HCT116 (cell line): ENCODE results near the gene IGFN1. TPM values are rescaled to one million over a fixed set of nuclear protein-coding genes. Genes with fewer than 3 reads are reported as not detected.

Experiments used
- ATAC-seq: fragments of 200-7000 bp; cut with Tn5 transposase; 2 replicates; pipeline ENCODE4 v1.9.1; 2020; ENCODE audit warnings: mild to moderate bottlenecking, moderate library complexity
- BruUV-seq: library from RNA; stranded (reverse); fragments of 400-500 nt; replicated peaks from 2 replicates; lab custom pipeline; 2021; lab: Mats Ljungman, UMichigan
- CTCF ChIA-PET: fragments of 300-600 bp; sonication (Branson Sonifier 250); formaldehyde crosslinking; loops from one replicate; lab custom pipeline; 2021; ENCODE audit warnings: antibody characterized with exemption; lab: Charles Lee
- POLR2A ChIA-PET: fragments of 300-600, 350-600 bp; sonication (Branson Sonifier 250); formaldehyde crosslinking; loops from one replicate; lab custom pipeline; 2021; ENCODE audit warnings: antibody characterized with exemption; lab: Charles Lee
- RAD21 ChIA-PET, 2 experiments: fragments of 300-600 bp; sonication (Branson Sonifier 250); formaldehyde crosslinking; loops; one replicate each; lab custom pipeline; 2023; ENCODE audit warnings: low total read pairs in 2 of 2; ENCODE audit not compliant: uncharacterized antibody in 2 of 2, unreplicated experiment in 2 of 2, low non-redundant PET in 1 of 2; lab: Charles Lee
- DNase-seq: peaks from one replicate; pipeline ENCODE4 v3.0.0-alpha.2; 2010; ENCODE audit warnings: low read depth, low spot score
- H2AFZ ChIP-seq: fragments of 200-600 bp; shearing (Covaris generic), sonication (generic); 2 replicates; pipeline ENCODE4 v1.6.1; 2017; ENCODE audit warnings: low read depth, mixed run types, mixed read lengths, antibody characterized with exemption, low read length; ENCODE audit not compliant: poor library complexity, severe bottlenecking
- H3K27ac ChIP-seq: 2 replicates; pipeline ENCODE4 v1.5.1; 2012; ENCODE audit warnings: low read depth, low read length
- H3K27me3 ChIP-seq: fragments of 200-600 bp; sonication (generic); 2 replicates; pipeline ENCODE4 v1.6.1; 2016; ENCODE audit warnings: mixed run types, low read length, mixed read lengths; ENCODE audit not compliant: insufficient read depth
- H3K36me3 ChIP-seq, 2 experiments: fragments of 200-500 bp in 1 of 2; fragments of 200-600 bp in 1 of 2; sonication (Bioruptor generic) in 1 of 2; sonication (generic) in 1 of 2; 2 replicates each; pipeline versions ENCODE4 v1.5.1 to v1.6.1; 2014 to 2016; ENCODE audit warnings: low read length in 2 of 2, inconsistent platforms in 1 of 2, mixed read lengths in 1 of 2, mixed run types in 1 of 2; ENCODE audit not compliant: insufficient read depth in 2 of 2, control insufficient read depth in 1 of 2
- H3K4me1 ChIP-seq, 2 experiments: fragments of 200-600 bp in 1 of 2; sonication (generic) in 1 of 2; 2 replicates each; pipeline versions ENCODE4 v1.5.1 to v1.6.1; 2012 to 2017; ENCODE audit warnings: low read length in 2 of 2, inconsistent platforms in 1 of 2, mild to moderate bottlenecking in 1 of 2, mixed read lengths in 1 of 2, mixed run types in 1 of 2, moderate library complexity in 1 of 2; ENCODE audit not compliant: insufficient read depth in 2 of 2, control insufficient read depth in 1 of 2
- H3K4me2 ChIP-seq: fragments of 200-600 bp; sonication (generic); 2 replicates; pipeline ENCODE4 v1.6.1; 2017; ENCODE audit warnings: mixed run types, low read length, mixed read lengths
- H3K4me3 ChIP-seq, 2 experiments: fragments of 200-600 bp in 1 of 2; sonication (generic) in 1 of 2; replicated peaks in 1 of 2; 2 replicates each; pipeline ENCODE4 v1.5.1; 2011 to 2016; ENCODE audit warnings: low read length in 2 of 2, control low read depth in 1 of 2, low read depth in 1 of 2, mild to moderate bottlenecking in 1 of 2, mixed read lengths in 1 of 2, mixed run types in 1 of 2
- H3K79me2 ChIP-seq: fragments of 200-600 bp; sonication (generic); 2 replicates; pipeline ENCODE4 v1.6.1; 2017; ENCODE audit warnings: mild to moderate bottlenecking, mixed run types, low read length, moderate library complexity, mixed read lengths; ENCODE audit not compliant: insufficient read depth
- H3K9ac ChIP-seq: fragments of 200-600 bp; sonication (generic); 2 replicates; pipeline ENCODE4 v1.6.1; 2016; ENCODE audit warnings: low read length, mixed read lengths
- H3K9me2 ChIP-seq: fragments of 200-600 bp; sonication (generic), shearing (Covaris generic); 2 replicates; pipeline ENCODE4 v1.6.1; 2017; ENCODE audit warnings: mixed run types, mild to moderate bottlenecking, moderate library complexity; ENCODE audit not compliant: insufficient read depth
- H3K9me3 ChIP-seq, 2 experiments: fragments of 200-500 bp in 1 of 2; fragments of 200-600 bp in 1 of 2; sonication (Bioruptor generic) in 1 of 2; sonication (generic) in 1 of 2; 2 replicates each; pipeline ENCODE4 v1.6.1; 2014 to 2017; ENCODE audit warnings: low read length in 2 of 2, mixed read lengths in 2 of 2, inconsistent platforms in 1 of 2, low read depth in 1 of 2, mild to moderate bottlenecking in 1 of 2, mixed run types in 1 of 2, moderate library complexity in 1 of 2; ENCODE audit not compliant: control insufficient read depth in 1 of 2, insufficient read depth in 1 of 2
- H4K20me1 ChIP-seq: fragments of 200-600 bp; sonication (generic), shearing (Covaris generic); 2 replicates; pipeline ENCODE4 v1.6.1; 2017; ENCODE audit warnings: mixed run types, mild to moderate bottlenecking, moderate library complexity; ENCODE audit not compliant: insufficient read depth
- CEBPB ChIP-seq: IDR thresholded peaks from 2 replicates; pipeline ENCODE4 v1.6.1; 2012; ENCODE audit warnings: low read depth
- EGR1 ChIP-seq: IDR thresholded peaks from 2 replicates; pipeline ENCODE4 v1.6.1; 2012; ENCODE audit warnings: low read depth
- ELF1 ChIP-seq: IDR thresholded peaks from 2 replicates; pipeline ENCODE4 v1.6.1; 2012; ENCODE audit warnings: low read depth, borderline replicate concordance
- JUND ChIP-seq: IDR thresholded peaks from 2 replicates; pipeline ENCODE4 v1.6.1; 2012
- POLR2A ChIP-seq: IDR thresholded peaks from 2 replicates; pipeline ENCODE4 v1.7.0; 2011; ENCODE audit warnings: borderline replicate concordance; ENCODE audit not compliant: insufficient read depth, insufficient read length; ENCODE audit errors: extremely low read depth
- POLR2AphosphoS5 ChIP-seq: IDR thresholded peaks from 2 replicates; pipeline ENCODE4 v1.6.1; 2011; ENCODE audit warnings: mild to moderate bottlenecking, low read depth, low read length, moderate library complexity
- SIN3A ChIP-seq: IDR thresholded peaks from 2 replicates; pipeline ENCODE4 v1.6.1; 2012; ENCODE audit warnings: low read depth
- SP1 ChIP-seq: IDR thresholded peaks from 2 replicates; pipeline ENCODE4 v1.6.1; 2012; ENCODE audit warnings: low read depth
- SRF ChIP-seq: IDR thresholded peaks from 2 replicates; pipeline ENCODE4 v1.6.1; 2012; ENCODE audit warnings: low read depth
- YY1 ChIP-seq: IDR thresholded peaks from 2 replicates; pipeline ENCODE4 v1.6.1; 2011; ENCODE audit warnings: low read length, low read depth, moderate library complexity, mild to moderate bottlenecking; ENCODE audit not compliant: insufficient replicate concordance; ENCODE audit errors: extremely low read depth
- ZNF274 ChIP-seq: fragments of 200-500 bp; sonication (Bioruptor generic); IDR thresholded peaks from 2 replicates; pipeline ENCODE4 v1.6.1; 2014; ENCODE audit warnings: mild to moderate bottlenecking, low read depth, low read length, inconsistent platforms
- intact Hi-C: fragments of 100-400 bp; cut with micrococcal nuclease; formaldehyde crosslinking; loops from 2 replicates; pipeline ENCODE4 v1.10.0; 2022
- total RNA-seq: library from RNA; stranded (reverse); gene quantifications from one replicate; pipeline ENCODE4 v1.2.1, GENCODE V29; 2021; ENCODE audit not compliant: unreplicated experiment
- TF ChIP-seq, protein P1 (sequence below), 3 experiments: fragments of 200-600 bp in 1 of 3; sonication (generic) in 1 of 3; IDR thresholded peaks in 2 of 3; conservative IDR thresholded peaks in 1 of 3; 2 replicates each; pipeline ENCODE4 v1.5.1; 2012 to 2017; ENCODE audit warnings: low read depth in 2 of 3, low read length in 2 of 3, antibody characterized with exemption in 1 of 3, borderline replicate concordance in 1 of 3, control low read depth in 1 of 3, mild to moderate bottlenecking in 1 of 3, mixed read lengths in 1 of 3, mixed run types in 1 of 3, moderate library complexity in 1 of 3; ENCODE audit not compliant: insufficient read depth in 1 of 3
- TF ChIP-seq, protein P2 (sequence below): IDR thresholded peaks from 2 replicates; pipeline ENCODE4 v1.6.1; 2011; ENCODE audit warnings: mild to moderate bottlenecking, low read length, moderate library complexity; ENCODE audit not compliant: insufficient replicate concordance; ENCODE audit errors: extremely low read depth

IGFN1 gene
- total RNA-seq, 1 experiment from 2014 or later: not detected

DNA sequence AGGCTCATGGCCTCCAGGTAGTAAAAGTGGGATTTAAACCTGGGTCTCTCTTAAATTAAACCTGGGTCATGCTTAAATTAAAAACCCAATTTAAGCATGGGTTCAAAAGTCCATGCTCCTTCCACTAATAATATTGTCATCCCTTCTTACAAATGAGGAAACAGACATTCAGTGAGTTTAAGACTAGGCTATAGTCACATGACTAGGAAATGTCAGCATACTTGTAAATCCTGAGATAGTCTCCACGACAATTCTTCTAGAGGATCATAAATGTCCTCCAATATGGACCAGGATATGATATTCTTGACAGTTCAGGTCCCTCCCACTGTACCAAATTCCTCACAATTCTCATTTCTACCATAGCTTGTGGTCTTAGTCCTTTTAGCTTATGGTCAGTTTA lies 10.5 kb upstream of the IGFN1 start:
- Histone ChIP-seq H3K79me2 (no peaks in the 10 kb centered on the region), H3K4me1 (peaks cover 4 to 8% of the 10 kb centered on the region in 2 experiments; a peak in 3 of 4 replicates), H3K27ac (no peak overlapping the region), H3K9me2 (no peaks in the 10 kb centered on the region), H3K27me3 (peaks cover 10% of the 10 kb centered on the region; the same call in 1 of the 2 replicates), H4K20me1 (no peaks in the 10 kb centered on the region), H3K4me2 (no peak overlapping the region), H3K4me3 (no peak overlapping the region), H3K36me3 (no peaks in the 10 kb centered on the region), H2AFZ (no peak overlapping the region), H3K9ac (no peak overlapping the region), H3K9me3 (no peaks in the 10 kb centered on the region)
- ATAC-seq (no peak), DNase-seq (no peak)
- TF ChIP-seq CEBPB (no peak), ZNF274 (no peak)
- ChIA-PET CTCF (no interaction called here), RAD21 (no interaction called here), POLR2A (no interaction called here)
- intact Hi-C loops: no loop called here
- no TSS peak for BruUV-seq

GRCh38 chr1:201180901-201181300 lies 9.7 kb upstream of the IGFN1 start:
- ATAC-seq (no peak), DNase-seq (no peak)
- H3K9me2 ChIP-seq: no peaks in the 10 kb centered on the region
- H3K4me3 ChIP-seq: no peak overlapping the region
- H3K9me3 ChIP-seq: no peaks in the 10 kb centered on the region
- CTCF ChIA-PET: no interaction called here
- H3K79me2 ChIP-seq: no peaks in the 10 kb centered on the region
- H3K4me2 ChIP-seq: no peak overlapping the region
- H3K27me3 ChIP-seq: peaks cover 10% of the 10 kb centered on the region; the same call in 1 of the 2 replicates
- no peaks in the 10 kb centered on the region for H3K36me3 ChIP-seq
- no peak overlapping the region for H3K9ac ChIP-seq
- TF ChIP-seq YY1 (no peak), CEBPB (no peak), POLR2A (no peak), POLR2AphosphoS5 (no peak), SIN3A (no peak), SP1 (no peak), SRF (no peak), JUND (no peak), EGR1 (no peak), ELF1 (no peak)
- TF ChIP-seq, protein P1, sequence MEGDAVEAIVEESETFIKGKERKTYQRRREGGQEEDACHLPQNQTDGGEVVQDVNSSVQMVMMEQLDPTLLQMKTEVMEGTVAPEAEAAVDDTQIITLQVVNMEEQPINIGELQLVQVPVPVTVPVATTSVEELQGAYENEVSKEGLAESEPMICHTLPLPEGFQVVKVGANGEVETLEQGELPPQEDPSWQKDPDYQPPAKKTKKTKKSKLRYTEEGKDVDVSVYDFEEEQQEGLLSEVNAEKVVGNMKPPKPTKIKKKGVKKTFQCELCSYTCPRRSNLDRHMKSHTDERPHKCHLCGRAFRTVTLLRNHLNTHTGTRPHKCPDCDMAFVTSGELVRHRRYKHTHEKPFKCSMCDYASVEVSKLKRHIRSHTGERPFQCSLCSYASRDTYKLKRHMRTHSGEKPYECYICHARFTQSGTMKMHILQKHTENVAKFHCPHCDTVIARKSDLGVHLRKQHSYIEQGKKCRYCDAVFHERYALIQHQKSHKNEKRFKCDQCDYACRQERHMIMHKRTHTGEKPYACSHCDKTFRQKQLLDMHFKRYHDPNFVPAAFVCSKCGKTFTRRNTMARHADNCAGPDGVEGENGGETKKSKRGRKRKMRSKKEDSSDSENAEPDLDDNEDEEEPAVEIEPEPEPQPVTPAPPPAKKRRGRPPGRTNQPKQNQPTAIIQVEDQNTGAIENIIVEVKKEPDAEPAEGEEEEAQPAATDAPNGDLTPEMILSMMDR (IDR thresholded peaks at IDR 0.05 in 2 of 3, conservative IDR thresholded peaks at IDR 0.05 in 1 of 3; ENCODE audit: borderline replicate concordance in 1 of 3, insufficient read depth in 1 of 3, low read depth in 2 of 3, low read length in 2 of 3): no peak
- TF ChIP-seq, protein P2, sequence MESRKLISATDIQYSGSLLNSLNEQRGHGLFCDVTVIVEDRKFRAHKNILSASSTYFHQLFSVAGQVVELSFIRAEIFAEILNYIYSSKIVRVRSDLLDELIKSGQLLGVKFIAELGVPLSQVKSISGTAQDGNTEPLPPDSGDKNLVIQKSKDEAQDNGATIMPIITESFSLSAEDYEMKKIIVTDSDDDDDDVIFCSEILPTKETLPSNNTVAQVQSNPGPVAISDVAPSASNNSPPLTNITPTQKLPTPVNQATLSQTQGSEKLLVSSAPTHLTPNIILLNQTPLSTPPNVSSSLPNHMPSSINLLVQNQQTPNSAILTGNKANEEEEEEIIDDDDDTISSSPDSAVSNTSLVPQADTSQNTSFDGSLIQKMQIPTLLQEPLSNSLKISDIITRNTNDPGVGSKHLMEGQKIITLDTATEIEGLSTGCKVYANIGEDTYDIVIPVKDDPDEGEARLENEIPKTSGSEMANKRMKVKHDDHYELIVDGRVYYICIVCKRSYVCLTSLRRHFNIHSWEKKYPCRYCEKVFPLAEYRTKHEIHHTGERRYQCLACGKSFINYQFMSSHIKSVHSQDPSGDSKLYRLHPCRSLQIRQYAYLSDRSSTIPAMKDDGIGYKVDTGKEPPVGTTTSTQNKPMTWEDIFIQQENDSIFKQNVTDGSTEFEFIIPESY: no peak
- TF ChIP-seq, all 23 proteins: peak for 0
- RAD21 ChIA-PET: no interaction called here
- POLR2A ChIA-PET: no interaction called here
- Histone ChIP-seq H3K27ac (no peak overlapping the region), H3K4me1 (peaks cover 4 to 10% of the 10 kb centered on the region in 2 experiments; a peak in 3 of 4 replicates), H2AFZ (no peak overlapping the region), H4K20me1 (no peaks in the 10 kb centered on the region)
- intact Hi-C loops: no loop called here
- BruUV-seq: no TSS peak
